GM19468 (cell line): Measurements from ENCODE around the gene VAT1L.

Experiments used
- ATAC-seq: cut with Tn5 transposase; IDR thresholded peaks from one replicate; pipeline ENCODE4 v1.9.1; 2021; ENCODE audit warnings: mild to moderate bottlenecking, moderate library complexity, moderate number of reproducible peaks; ENCODE audit not compliant: unreplicated experiment; ENCODE audit errors: extremely low read depth

The VAT1L gene

DNA sequence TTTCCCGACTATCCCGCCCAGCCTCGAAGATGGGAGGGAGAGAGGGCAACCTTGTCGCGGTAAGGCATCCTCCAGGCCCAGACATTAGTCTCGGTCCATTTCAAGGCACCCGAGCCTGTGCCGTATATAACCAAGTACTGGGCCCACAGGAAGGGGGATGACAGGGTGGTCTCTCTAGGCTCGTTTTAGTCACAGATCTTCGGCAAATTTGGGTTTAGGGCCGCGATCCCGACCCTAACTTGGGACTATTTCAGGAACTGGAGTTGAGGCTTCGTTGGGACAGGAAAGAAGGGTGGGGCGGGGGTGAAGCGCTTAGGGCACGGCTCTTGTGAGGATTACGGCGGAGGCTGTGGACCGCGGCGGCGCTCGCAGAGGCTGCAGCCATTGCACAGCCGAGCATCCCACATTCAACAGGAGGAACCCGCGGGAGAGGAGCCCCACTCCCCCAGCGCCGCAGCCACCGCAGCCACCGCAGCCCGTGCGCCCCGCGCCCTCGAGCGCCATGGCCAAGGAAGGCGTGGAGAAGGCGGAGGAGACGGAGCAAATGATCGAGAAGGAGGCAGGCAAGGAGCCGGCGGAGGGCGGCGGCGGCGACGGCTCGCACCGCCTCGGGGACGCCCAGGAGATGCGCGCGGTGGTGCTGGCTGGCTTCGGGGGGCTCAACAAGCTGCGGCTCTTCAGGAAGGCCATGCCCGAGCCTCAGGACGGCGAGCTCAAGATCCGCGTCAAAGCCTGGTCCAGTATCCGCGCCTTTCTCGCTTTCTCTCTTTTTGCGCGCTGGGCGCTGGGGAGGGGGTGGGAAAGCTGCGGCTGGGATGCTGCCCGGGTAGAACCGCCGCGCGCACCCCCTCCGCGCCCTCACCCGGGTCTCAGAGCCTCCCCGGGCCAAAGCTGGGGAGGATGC, at the start of gene VAT1L:
Gene VAT1L (plus strand): TSS at position 384 of the 904 bp plus-strand sequence. CDS start 119 bp downstream, at position 503.
- no peak for ATAC-seq

- no peak for ATAC-seq
These were observed 49.4 kb upstream of the VAT1L start for GRCh38 chr16:77738706-77739558.

DNA sequence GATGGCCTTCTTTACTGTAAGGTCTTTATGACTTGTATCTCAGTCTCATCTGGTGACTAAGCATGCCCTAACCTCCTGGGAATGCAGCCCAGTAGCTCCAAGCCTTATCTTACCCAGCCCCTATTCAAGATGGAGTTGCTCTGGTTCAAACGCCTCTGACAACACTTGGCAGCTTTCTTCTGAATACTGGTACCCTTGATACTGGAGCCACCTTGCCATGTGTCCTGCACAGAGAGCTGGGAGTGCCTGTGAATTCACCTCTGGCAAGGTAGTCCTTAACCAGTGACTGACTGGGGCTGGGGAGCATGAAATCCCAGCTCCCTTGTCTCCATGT, 48.8 kb upstream of the VAT1L start:
- no peak for ATAC-seq

DNA sequence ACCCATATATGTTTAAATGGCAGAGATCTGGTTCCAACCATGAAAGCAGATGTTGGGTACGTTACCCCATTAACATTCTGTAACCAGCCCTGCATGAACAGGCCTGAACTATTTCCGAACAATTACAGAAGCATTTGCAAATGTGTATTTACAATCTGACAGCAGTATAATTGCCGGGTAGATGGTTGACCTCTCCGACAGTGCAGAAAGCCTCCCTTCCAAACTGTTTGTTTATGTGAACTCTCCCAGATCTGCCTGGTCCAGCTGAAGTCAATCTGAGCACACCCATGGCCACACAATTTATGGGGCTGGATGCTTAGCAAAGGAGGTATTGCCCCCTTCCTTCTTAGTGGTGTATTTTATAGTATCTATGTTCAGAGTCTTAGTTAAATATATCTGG, 44.2 kb upstream of the VAT1L start:
- ATAC-seq, result no peak

DNA sequence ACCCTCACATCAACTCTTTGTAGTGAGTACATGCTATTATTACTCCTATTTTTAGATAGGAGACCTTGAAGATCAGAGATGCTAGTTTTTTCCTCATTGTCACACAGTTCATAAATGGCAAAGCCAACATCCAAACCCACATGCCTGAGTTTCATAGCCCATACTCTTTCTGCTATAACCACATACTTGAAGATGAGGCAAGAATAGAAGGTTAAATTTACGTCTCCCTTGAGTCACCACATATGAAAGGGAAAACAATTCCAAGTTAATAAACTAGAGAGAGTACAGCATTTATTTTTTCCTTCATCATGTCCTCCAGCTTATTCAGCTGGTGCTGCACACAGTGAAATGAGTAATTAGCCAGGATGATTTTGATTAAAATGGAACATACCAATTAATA, 42.4 kb upstream of the VAT1L start:
- ATAC-seq, result no peak

DNA sequence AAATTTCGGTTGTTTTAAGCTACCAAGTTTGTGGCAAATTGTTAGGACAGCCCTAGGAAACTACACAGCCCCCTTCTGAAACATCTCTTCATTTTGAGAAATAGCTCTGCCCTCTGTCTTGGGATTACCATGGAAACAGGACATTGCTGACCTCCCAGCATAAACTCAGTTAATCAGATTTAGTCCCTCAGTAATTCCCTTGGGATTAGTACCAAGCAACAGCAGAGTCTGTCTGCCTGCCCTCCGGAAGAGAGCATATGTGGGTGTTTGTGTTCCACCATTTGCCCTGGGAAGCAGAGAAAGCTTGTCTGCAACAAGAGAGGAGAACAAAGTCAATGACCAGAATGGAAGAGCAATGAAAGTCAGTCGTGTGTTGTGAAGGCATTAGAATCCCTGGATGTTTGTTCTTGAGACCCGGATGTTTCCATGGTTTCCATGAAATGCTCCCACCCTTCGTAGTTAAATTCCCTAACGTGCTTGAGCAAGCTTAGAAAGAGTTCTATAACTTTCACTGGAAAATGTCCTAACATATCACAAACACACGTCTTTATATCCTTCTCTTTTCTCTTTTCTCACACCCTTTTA, 39.9 kb upstream of the VAT1L start:
- no peak for ATAC-seq

GRCh38 chr16:77749415-77749814, 38.9 kb upstream of the VAT1L start:
- ATAC-seq, result no peak

- no peak for ATAC-seq
These were observed 30.3 kb upstream of the VAT1L start for GRCh38 chr16:77758046-77758445.

GRCh38 chr16:77758508-77758907, 29.9 kb upstream of the VAT1L start:
- ATAC-seq, result no peak

- no peak for ATAC-seq
These were observed 29.2 kb upstream of the VAT1L start for GRCh38 chr16:77759201-77759600.

- ATAC-seq, result no peak
These were observed 28.5 kb upstream of the VAT1L start for GRCh38 chr16:77759821-77760220.

- ATAC-seq, result no peak
These were observed 27.6 kb upstream of the VAT1L start for GRCh38 chr16:77760800-77761199.

DNA sequence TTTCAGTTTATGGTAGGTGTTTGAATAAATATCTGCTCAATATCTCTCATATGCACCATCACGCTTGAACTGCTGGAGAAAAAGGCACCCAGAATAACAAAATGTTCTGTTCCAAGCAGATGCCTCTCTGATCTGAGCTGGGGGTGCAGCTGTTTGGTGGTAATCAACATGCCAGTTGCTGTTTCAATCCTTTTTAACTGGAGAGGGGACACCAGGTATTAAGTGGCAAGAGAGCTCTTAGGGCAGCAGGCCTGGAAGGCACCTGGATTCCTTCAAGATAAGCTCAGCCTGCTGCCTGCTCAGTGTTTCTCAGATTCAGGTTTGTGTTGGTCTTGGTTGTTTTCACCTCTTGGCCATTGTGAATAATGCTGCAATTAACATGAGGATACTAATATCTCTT, 27.2 kb upstream of the VAT1L start:
- ATAC-seq, result no peak

GRCh38 chr16:77762262-77762661, 26.1 kb upstream of the VAT1L start:
- ATAC-seq, result no peak

- no peak for ATAC-seq
These were observed 24.4 kb upstream of the VAT1L start for GRCh38 chr16:77763994-77764393.

GRCh38 chr16:77767211-77767610, 21.2 kb upstream of the VAT1L start:
- ATAC-seq, result no peak

- no peak for ATAC-seq
These were observed 20.5 kb upstream of the VAT1L start for GRCh38 chr16:77767826-77768225.

DNA sequence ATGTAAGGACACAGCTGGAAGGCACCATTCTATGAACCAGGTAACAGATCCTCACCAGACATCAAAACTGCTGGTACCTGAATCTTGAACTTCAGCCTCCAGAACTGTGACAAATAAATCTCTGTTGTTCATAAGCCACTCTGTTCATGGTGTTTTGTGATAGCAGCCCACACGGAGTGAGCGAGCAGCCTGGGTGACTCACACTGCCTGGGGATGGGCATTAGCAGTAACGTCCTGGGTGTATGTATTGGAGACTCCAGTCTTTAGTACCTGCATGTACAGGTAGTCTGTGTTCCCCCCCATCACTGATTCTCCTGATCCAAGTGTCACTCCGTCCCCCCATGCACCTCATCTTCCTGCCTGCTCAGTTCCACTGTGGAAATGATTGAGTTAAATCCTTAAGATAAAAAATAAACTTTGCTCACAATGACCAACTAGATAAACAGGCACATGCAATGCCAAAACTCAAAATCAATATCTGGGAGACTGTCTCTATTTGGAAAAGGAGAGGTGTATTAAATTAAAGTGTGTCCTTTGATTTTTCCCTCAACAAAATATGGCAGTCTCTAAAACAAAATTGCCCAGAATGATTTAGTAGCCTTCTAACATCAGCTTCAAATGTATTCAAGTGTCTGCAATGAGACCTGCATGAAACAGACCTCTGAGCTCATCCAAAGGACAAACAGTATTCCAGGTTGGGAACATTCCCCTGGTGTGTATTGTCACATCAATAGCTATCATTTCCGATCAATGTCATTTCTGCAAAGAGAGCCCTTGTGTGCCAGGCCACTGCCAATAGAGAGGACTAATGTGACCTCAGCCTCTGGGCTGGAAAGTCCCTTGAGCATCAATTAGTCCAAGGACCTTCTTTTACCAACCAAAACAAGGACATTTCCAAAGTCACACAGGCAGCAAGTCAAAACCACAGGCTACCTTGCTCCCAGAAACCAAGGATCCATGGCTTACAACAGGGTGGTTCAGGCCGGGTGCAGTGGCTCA, 12.2 kb upstream of the VAT1L start:
- ATAC-seq, result no peak

DNA sequence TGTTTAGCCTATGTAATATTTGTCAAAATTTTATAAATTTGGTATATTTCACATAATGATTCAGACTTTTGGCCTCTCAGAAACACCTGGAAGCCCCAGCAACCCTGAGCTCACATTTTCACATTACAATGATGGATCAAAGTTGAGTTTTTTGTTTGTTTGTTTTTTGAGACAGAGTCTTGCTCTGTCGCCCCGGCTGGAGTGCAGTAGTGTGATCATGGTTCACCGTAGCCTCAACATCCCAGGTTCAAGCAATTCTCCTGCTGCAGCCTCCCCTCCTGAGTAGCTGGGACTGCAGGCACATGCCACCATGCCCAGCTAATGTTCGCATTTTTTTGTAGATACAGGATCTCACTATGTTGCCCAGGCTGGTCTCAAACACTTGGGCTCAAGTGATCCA, 10.6 kb upstream of the VAT1L start:
- ATAC-seq, result no peak

DNA sequence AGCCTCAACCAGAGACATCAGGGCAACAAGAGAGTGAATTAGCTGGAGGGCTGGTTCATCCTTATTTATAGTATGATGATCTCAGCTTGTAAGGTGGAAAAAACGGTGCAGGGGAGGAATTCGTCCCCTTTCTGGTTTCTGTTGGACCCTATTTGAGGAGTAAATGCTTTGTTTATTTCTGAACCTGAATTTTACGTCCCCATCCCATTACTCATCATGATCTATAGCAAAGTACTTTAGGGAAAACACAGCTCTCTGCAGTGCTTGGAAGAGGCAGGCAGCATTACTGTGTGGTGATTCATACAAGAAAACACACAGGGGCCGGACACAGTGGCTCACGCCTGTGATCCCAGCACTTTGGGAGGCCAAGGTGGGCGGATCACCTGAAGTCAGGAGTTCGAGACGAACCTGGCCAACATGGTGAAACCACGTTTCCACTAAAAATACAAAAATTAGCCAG, 8.0 kb upstream of the VAT1L start:
- ATAC-seq, result no peak
